Skeletal muscle tissue (tissue), 4 donors: ENCODE measurements around the gene CUEDC1. TPM values are rescaled to one million over a fixed set of nuclear protein-coding genes. Genes with fewer than 3 reads are reported as not detected.
"Not testable (repeated sequence)": the region's sequence is repeated elsewhere in the genome, so short reads cannot be mapped to it uniquely, and the experiment has no call there.

Experiments used
- H3K27ac ChIP-seq: one replicate; pipeline ENCODE4 v1.7.0; 2013; ENCODE audit warnings: mild to moderate bottlenecking, low read depth, low read length, inconsistent platforms
- H3K27me3 ChIP-seq, 3 donors: one replicate each; pipeline ENCODE4 v1.7.0; 2013; ENCODE audit warnings: low read length in 3 of 3; ENCODE audit not compliant: control insufficient read depth in 3 of 3, insufficient read depth in 3 of 3
- H3K36me3 ChIP-seq, 3 donors: one replicate each; pipeline ENCODE4 v1.7.0; 2013; ENCODE audit warnings: low read length in 3 of 3; ENCODE audit not compliant: control insufficient read depth in 3 of 3, insufficient read depth in 3 of 3
- H3K4me1 ChIP-seq, 3 donors: one replicate each; pipeline ENCODE4 v1.7.0; 2013; ENCODE audit warnings: low read length in 3 of 3, mild to moderate bottlenecking in 3 of 3; ENCODE audit not compliant: control insufficient read depth in 3 of 3, insufficient read depth in 3 of 3
- H3K4me3 ChIP-seq, 3 donors: one replicate each; pipeline ENCODE4 v1.7.0; 2013; ENCODE audit warnings: low read length in 3 of 3
- H3K9ac ChIP-seq, 3 donors: one replicate each; pipeline ENCODE4 v1.7.0; 2013; ENCODE audit warnings: low read length in 3 of 3, mild to moderate bottlenecking in 3 of 3, moderate library complexity in 2 of 3, low read depth in 1 of 3
- H3K9me3 ChIP-seq, 3 donors: one replicate each; pipeline ENCODE4 v1.7.0; 2013; ENCODE audit warnings: low read length in 3 of 3; ENCODE audit not compliant: control insufficient read depth in 3 of 3
- total RNA-seq: library from RNA; depleted of rRNA; stranded (reverse); fragments of >200 nt; gene quantifications from one replicate; pipeline ENCODE4 v1.2.3, GENCODE V29; 2014
- donor health status: Osteomylitis.

Gene CUEDC1
- total RNA-seq, 1 donor from 2014 or later = 10.4 TPM

- no peaks in the 10 kb centered on the region for H3K27me3 ChIP-seq
- no peak overlapping the region for H3K27ac ChIP-seq
- H3K4me1 ChIP-seq = peaks cover 77 to 82% (median 81%) of the 10 kb centered on the region in 3 donors
- no peak overlapping the region for H3K4me3 ChIP-seq
- H3K36me3 ChIP-seq = peaks cover 0 to 2% (median 0%) of the 10 kb centered on the region in 3 donors
- peak overlapping the region in 1 of 3 donors; percentile 25 for H3K9ac ChIP-seq
- no peaks in the 10 kb centered on the region for H3K9me3 ChIP-seq
Observed at GRCh38 chr17:57930239-57930638, 25.0 kb downstream of the CUEDC1 start.

GRCh38 chr17:57929386-57929785 lies 25.8 kb downstream of the CUEDC1 start:
- Histone ChIP-seq H3K9ac (peak overlapping the region in 1 of 3 donors; percentile 33), H3K4me3 (no peak overlapping the region), H3K27me3 (no peaks in the 10 kb centered on the region), H3K4me1 (peaks cover 79 to 85% (median 84%) of the 10 kb centered on the region in 3 donors), H3K27ac (no peak overlapping the region), H3K9me3 (no peaks in the 10 kb centered on the region), H3K36me3 (peaks cover 0 to 2% (median 0%) of the 10 kb centered on the region in 3 donors)

DNA sequence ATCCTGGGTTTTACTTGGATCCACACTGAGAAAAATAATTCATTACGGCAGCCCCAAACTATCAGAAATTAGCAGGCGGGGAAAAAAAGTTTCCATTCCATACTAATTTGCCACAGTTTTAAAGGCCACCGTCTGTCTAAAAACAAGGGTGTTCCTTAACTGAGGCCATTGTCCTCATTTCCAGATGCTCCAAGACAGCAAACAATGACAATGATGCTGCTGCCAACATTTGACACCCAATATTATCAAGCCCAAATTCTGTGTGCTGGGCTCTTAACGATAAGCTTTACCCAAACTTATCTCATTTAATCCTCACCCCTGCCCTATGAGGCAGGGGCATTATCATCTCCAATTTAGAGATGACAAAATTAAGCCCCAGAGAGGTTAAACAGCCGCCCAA lies 26.3 kb downstream of the CUEDC1 start:
- H3K9ac ChIP-seq = no peak overlapping the region
- peaks cover 80 to 86% (median 86%) of the 10 kb centered on the region in 3 donors for H3K4me1 ChIP-seq
- no peak overlapping the region for H3K27ac ChIP-seq
- peaks cover 0 to 2% (median 0%) of the 10 kb centered on the region in 3 donors for H3K36me3 ChIP-seq
- no peaks in the 10 kb centered on the region for H3K27me3 ChIP-seq
- H3K9me3 ChIP-seq = no peaks in the 10 kb centered on the region
- no peak overlapping the region for H3K4me3 ChIP-seq

DNA sequence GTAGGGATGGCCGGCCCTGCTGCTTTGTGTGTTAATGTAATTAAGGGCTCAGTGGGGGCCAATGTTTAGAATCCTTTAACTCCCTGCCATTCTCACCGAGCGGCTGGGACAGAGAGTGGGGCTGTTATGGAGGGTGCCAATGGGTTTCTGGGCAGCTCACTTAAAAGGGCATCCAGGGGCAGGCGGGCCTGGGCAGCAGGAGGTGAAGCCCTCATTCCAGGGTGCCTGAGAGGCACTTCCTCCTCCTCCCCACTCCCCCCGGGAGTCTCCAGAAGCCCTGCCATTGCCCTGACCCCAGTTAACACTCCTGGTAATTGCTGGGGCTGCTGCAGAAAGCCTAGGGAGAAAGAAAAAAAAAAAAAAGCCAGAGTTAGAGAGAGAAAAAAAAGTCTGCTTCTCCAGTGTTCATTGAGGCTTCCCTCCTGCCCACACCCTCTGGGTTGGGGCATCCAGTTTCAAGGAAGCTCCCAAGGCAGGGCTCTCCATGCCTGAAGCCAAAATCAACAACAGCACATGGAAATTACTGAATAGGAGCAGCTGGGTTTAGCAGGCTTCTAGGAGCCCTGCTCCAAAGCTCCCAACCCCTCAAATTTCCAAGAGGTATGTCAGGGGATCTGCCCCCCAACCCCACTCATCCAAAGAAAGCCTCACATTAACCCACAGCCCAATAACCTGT lies 28.0 kb downstream of the CUEDC1 start:
- Histone ChIP-seq H3K9ac (peak overlapping the region; percentile 13 to 64 (median 41)), H3K27ac (peak overlapping the region; percentile 25), H3K4me1 (peaks cover 76 to 84% (median 83%) of the 10 kb centered on the region in 3 donors), H3K4me3 (no peak overlapping the region), H3K27me3 (no peaks in the 10 kb centered on the region), H3K36me3 (peaks cover 0 to 2% (median 2%) of the 10 kb centered on the region in 3 donors), H3K9me3 (no peaks in the 10 kb centered on the region)

DNA sequence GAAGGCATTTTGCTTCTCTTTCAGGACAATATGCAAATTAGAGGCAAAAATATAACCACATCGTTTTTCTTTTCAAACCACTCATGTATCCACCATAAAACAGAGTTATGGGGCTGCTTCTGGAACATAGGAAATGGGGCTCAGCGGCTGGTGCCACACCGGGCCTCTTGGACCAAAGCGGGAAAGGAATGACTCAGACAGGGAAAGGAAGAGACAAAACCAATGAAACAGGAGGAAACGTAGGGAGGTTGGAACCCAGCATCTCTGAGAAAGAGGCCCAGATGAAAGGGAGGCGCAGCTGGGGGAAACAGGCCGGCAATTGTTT lies 28.5 kb downstream of the CUEDC1 start:
- Histone ChIP-seq H3K27ac (peak overlapping the region; percentile 25), H3K9ac (peak overlapping the region in 2 of 3 donors; percentile 41 to 64), H3K4me1 (peaks cover 78 to 84% (median 84%) of the 10 kb centered on the region in 3 donors), H3K4me3 (no peak overlapping the region), H3K27me3 (no peaks in the 10 kb centered on the region), H3K36me3 (peaks cover 0 to 2% (median 2%) of the 10 kb centered on the region in 3 donors), H3K9me3 (no peaks in the 10 kb centered on the region)

DNA sequence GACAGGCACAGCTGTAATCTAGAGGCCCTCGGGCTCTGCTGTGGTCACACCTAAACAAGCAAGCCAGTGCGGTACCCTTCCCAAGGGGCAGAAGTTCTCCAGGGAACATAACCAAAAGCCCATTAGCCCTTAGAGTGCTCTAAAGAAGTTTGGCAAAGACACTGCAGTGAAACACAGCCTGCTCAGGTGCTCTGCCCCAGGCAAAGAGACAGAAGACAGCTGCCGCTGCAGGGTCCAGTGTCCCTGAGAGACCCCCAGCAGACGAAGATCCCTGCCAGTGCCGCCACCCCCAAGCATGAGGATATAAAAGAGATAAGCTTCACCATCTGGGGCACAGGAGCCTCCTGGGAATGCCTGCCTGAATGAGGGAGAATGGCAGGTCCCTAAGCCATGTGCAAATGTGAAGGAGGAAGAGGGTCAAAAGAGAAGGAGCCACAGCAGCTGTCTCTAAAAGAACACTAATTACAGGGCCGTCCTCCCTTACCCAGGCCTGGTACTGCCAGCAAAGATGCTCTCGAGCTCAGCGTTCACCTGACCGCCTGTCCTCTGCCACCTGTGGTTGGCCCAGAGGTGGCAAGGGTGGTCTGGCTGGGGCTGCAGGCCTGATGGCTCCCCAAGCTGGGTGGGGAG lies 29.7 kb downstream of the CUEDC1 start:
- H3K9me3 ChIP-seq = no peaks in the 10 kb centered on the region
- peaks cover 74 to 81% (median 76%) of the 10 kb centered on the region in 3 donors for H3K4me1 ChIP-seq
- H3K36me3 ChIP-seq = peaks cover 0 to 2% (median 2%) of the 10 kb centered on the region in 3 donors
- H3K4me3 ChIP-seq = peak overlapping the region in 1 of 3 donors; percentile 29
- H3K9ac ChIP-seq = peak overlapping the region; percentile 5 to 66 (median 16)
- H3K27ac ChIP-seq = no peak overlapping the region
- no peaks in the 10 kb centered on the region for H3K27me3 ChIP-seq

DNA sequence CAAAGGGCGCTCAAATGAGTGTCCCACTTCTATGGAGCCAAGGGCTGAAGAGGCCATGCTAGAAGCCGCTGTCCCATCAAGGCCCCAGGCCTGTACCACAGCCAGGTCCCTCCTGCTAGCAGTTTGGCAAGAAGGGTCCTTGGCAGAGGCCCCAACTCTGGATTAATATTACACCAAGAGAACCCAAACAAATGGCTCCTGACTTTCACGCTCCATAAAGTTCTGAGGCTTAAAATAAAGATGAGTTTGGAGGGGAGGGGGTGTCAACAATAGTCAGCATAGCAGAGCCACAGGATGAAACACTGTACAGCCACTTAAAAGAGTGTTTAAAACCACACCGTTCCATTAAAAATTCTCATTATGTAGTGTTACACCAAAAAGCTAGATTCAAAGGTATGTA lies 30.5 kb downstream of the CUEDC1 start:
- H3K27ac ChIP-seq = peak overlapping the region; percentile 42
- H3K9ac ChIP-seq = peak overlapping the region in 1 of 3 donors; percentile 62
- H3K4me3 ChIP-seq = no peak overlapping the region
- no peaks in the 10 kb centered on the region for H3K27me3 ChIP-seq
- H3K36me3 ChIP-seq = peaks cover 0 to 2% (median 2%) of the 10 kb centered on the region in 3 donors
- H3K4me1 ChIP-seq = peaks cover 70 to 79% (median 75%) of the 10 kb centered on the region in 3 donors
- H3K9me3 ChIP-seq = no peaks in the 10 kb centered on the region

DNA sequence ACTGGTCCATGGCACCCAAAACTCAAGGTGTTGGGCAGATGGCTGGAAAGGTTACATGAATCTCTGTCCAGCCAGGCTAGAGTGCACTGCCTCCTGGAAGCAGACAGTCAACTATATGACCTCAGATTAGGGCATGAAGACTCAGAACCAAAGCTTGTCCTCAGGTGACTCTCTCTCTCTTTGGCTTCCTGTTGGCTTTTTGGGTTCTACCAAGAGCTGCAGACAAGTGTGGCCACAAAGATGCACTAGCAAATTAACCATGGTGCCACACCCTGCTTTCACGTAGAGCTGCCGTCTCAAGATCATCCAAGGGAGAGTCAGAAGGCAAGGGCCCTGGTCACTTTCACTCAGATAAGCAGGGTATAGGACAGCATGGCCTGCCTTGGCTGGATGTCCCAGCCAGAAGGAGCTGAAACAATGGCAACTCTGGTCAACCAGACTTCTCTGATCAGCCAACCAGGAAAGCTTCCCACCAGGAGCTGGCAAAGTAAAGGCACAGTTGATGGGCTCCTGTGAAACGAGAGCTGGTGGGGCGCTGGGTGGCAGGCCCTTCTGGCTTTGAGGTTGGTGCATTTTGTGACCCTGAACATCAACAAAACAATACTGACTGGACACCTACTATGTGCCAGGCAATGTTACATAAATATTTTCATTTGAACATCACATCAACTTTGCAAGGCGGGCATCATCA lies 31.9 kb downstream of the CUEDC1 start:
- H3K9me3 ChIP-seq = no peaks in the 10 kb centered on the region
- no peak overlapping the region for H3K27ac ChIP-seq
- H3K36me3 ChIP-seq = peaks cover 0 to 2% (median 2%) of the 10 kb centered on the region in 3 donors
- no peaks in the 10 kb centered on the region for H3K27me3 ChIP-seq
- peaks cover 59 to 75% (median 67%) of the 10 kb centered on the region in 3 donors for H3K4me1 ChIP-seq
- peak overlapping the region in 1 of 3 donors; percentile 16 for H3K9ac ChIP-seq
- no peak overlapping the region for H3K4me3 ChIP-seq

DNA sequence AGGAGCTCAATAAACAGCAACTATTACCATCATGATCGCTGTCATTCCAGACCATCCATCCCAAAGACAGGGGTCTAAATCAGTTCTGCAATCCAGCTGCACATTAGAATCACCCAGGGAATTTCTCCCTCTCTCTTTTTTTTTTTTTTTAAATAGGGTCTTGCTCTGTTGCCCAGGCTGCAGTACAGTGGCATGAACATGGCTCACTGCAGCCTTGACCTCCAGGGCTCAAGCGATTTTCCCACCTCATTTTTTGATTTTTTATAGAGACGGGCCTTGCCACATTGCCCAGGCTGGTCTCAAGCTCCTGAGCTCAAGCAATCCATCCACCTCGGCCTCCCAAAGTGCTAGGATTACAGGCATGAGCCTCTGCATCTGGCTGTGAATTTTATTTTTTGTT lies 32.5 kb downstream of the CUEDC1 start:
- not testable (repeated sequence) for H3K4me3 ChIP-seq, H3K27me3 ChIP-seq, H3K36me3 ChIP-seq, H3K9me3 ChIP-seq
- Histone ChIP-seq H3K4me1 (peaks cover 61 to 76% (median 68%) of the 10 kb centered on the region in 3 donors), H3K27ac (peak overlapping the region; percentile 58), H3K9ac (peak overlapping the region in 1 of 3 donors; percentile 16)
